ENCODE data around the gene C2CD4D.

Gene C2CD4D

DNA sequence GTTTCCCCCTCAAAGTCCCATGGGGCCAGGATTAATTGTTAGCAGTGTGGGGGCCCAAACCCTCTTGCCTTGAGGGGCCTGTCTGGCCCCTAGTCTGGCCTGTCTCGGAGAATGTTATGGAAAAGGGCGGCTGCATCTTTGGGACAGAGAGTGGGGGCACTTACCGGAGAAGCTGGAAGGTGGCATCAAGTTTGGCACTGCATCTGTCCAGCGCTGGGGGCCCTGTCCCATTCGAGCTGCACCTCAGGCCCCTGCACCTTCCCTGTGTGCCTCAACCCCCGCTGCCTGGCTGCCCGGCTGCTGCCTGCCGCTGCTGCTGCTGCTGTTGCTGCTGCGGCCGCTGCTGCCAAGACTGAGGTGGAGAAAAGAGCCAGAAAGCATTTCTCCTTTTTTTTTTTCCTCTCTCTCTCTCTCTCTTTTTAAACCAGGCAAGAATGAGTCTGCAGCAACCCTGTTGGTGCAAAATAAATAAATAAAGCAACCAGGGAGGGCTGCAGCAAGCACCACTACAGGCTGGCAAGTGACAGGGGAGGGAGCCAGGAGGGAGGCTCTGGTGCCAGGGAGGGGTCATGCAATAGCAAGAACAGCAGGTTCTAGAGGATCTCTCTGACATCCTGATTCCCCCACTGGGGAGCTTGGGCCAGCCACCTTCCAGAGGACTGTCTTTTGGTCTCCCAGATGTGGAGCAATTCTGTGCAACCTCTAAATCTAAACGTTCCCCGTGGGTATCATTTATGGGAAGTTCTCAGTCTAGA, 34.4 kb downstream of the C2CD4D start, which contains the start of gene LINGO4:
TSS of gene LINGO4 (minus strand) at position 354 of the 755 bp plus-strand sequence. CDS start 2,715 bp downstream, outside the sequence.
- Histone ChIP-seq H3F3A (ENCODE audit: insufficient read depth, low read length) (no peaks in the 10 kb centered on the region), H3K4me2 (ENCODE audit: low read depth, low read length) (no peak within 1 kb of the TSS), H3K9ac (ENCODE audit: low read length) (no peak within 1 kb of the TSS), H3K9me3 (replicated peaks; ENCODE audit: insufficient read depth, low read length) (no peaks in the 10 kb centered on the region), H3K4me3 (ENCODE audit: low read length) (no peak within 1 kb of the TSS), H3K4me1 (ENCODE audit: low read length) (no peaks in the 10 kb centered on the region), H3K79me2 (ENCODE audit: low read length) (no peaks in the 10 kb centered on the region), H3K27ac (ENCODE audit: low read length) (no peak within 1 kb of the TSS), H3K36me3 (replicated peaks; ENCODE audit: insufficient read depth, low read length) (no peaks in the 10 kb centered on the region), H3K27me3 (replicated peaks; ENCODE audit: insufficient read depth, low read length) (no peaks in the 10 kb centered on the region; the same call in 1 of the 2 replicates), H2AFZ (ENCODE audit: low read length) (no peak within 1 kb of the TSS), H3K9me2 (replicated peaks; ENCODE audit: insufficient read depth, low read length) (no peaks in the 10 kb centered on the region), H4K20me1 (ENCODE audit: insufficient read depth, low read length) (no peaks in the 10 kb centered on the region)
- no peak for TF ChIP-seq EZH2phosphoT487 (IDR thresholded peaks at IDR 0.05; ENCODE audit: low read length)
- no peak for TF ChIP-seq CTCF (IDR thresholded peaks at IDR 0.05; ENCODE audit: low read length)
- TF ChIP-seq EZH2 (optimal IDR thresholded peaks at IDR 0.05; ENCODE audit: low read depth, low read length), result no peak
- no peak for DNase-seq

- Histone ChIP-seq H3K9ac (ENCODE audit: low read length) (no peak overlapping the region), H3K4me1 (ENCODE audit: low read length) (no peaks in the 10 kb centered on the region), H3K4me2 (ENCODE audit: low read depth, low read length) (no peak overlapping the region), H3K36me3 (replicated peaks; ENCODE audit: insufficient read depth, low read length) (no peaks in the 10 kb centered on the region), H2AFZ (ENCODE audit: low read length) (no peak overlapping the region), H3K27ac (ENCODE audit: low read length) (no peak overlapping the region), H4K20me1 (ENCODE audit: insufficient read depth, low read length) (no peaks in the 10 kb centered on the region), H3F3A (ENCODE audit: insufficient read depth, low read length) (no peaks in the 10 kb centered on the region), H3K4me3 (ENCODE audit: low read length) (no peak overlapping the region), H3K79me2 (ENCODE audit: low read length) (no peaks in the 10 kb centered on the region), H3K27me3 (replicated peaks; ENCODE audit: insufficient read depth, low read length) (no peaks in the 10 kb centered on the region; the same call in 1 of the 2 replicates), H3K9me2 (replicated peaks; ENCODE audit: insufficient read depth, low read length) (no peaks in the 10 kb centered on the region), H3K9me3 (replicated peaks; ENCODE audit: insufficient read depth, low read length) (no peaks in the 10 kb centered on the region)
- no peak for TF ChIP-seq EZH2 (optimal IDR thresholded peaks at IDR 0.05; ENCODE audit: low read depth, low read length)
- no peak for DNase-seq
Observed at GRCh38 chr1:151803915-151804314, 35.7 kb downstream of the C2CD4D start.

GRCh38 chr1:151803164-151803563, 36.5 kb downstream of the C2CD4D start:
- no peaks in the 10 kb centered on the region for H3K36me3 ChIP-seq (replicated peaks; ENCODE audit: insufficient read depth, low read length)
- no peaks in the 10 kb centered on the region for H3K79me2 ChIP-seq (ENCODE audit: low read length)
- TF ChIP-seq EZH2phosphoT487 (IDR thresholded peaks at IDR 0.05; ENCODE audit: low read length) (no peak), EZH2 (optimal IDR thresholded peaks at IDR 0.05; ENCODE audit: low read depth, low read length) (no peak), CTCF (IDR thresholded peaks at IDR 0.05; ENCODE audit: low read length) (no peak)
- DNase-seq, result no peak
- no peak overlapping the region for H3K9ac ChIP-seq (ENCODE audit: low read length)
- H4K20me1 ChIP-seq (ENCODE audit: insufficient read depth, low read length), result no peaks in the 10 kb centered on the region
- no peak overlapping the region for H2AFZ ChIP-seq (ENCODE audit: low read length)
- no peaks in the 10 kb centered on the region for H3K4me1 ChIP-seq (ENCODE audit: low read length)
- H3K9me2 ChIP-seq (replicated peaks; ENCODE audit: insufficient read depth, low read length), result no peaks in the 10 kb centered on the region
- H3F3A ChIP-seq (ENCODE audit: insufficient read depth, low read length), result no peaks in the 10 kb centered on the region
- no peak overlapping the region for H3K27ac ChIP-seq (ENCODE audit: low read length)
- no peak overlapping the region for H3K4me3 ChIP-seq (ENCODE audit: low read length)
- no peak overlapping the region for H3K4me2 ChIP-seq (ENCODE audit: low read depth, low read length)
- H3K9me3 ChIP-seq (replicated peaks; ENCODE audit: insufficient read depth, low read length), result no peaks in the 10 kb centered on the region
- H3K27me3 ChIP-seq (replicated peaks; ENCODE audit: insufficient read depth, low read length), result no peaks in the 10 kb centered on the region; the same call in 1 of the 2 replicates

DNA sequence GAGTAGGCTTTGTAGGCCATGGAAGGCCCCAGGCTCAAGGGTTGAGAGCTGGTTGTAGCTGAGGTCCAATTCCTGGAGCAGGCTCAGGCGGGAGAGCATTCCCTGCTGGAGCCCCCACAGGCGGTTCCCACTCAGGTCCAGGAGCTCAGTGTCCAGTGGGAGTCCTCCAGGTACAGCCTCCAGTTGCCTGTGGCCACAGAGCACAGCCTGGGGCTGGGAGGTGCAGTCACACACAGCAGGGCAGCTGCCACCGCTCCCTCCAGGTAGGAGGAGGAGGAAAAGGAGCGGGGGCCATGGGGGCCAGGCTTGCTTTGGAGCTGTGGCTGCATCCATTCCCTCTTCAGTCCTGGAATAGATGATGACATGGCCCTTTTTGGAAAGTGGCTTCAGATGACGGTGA, 37.2 kb downstream of the C2CD4D start:
- no peaks in the 10 kb centered on the region for H3F3A ChIP-seq (ENCODE audit: insufficient read depth, low read length)
- no peak overlapping the region for H3K4me3 ChIP-seq (ENCODE audit: low read length)
- H2AFZ ChIP-seq (ENCODE audit: low read length), result no peak overlapping the region
- no peaks in the 10 kb centered on the region for H4K20me1 ChIP-seq (ENCODE audit: insufficient read depth, low read length)
- no peaks in the 10 kb centered on the region for H3K4me1 ChIP-seq (ENCODE audit: low read length)
- H3K36me3 ChIP-seq (replicated peaks; ENCODE audit: insufficient read depth, low read length), result no peaks in the 10 kb centered on the region
- TF ChIP-seq EZH2phosphoT487 (IDR thresholded peaks at IDR 0.05; ENCODE audit: low read length), result no peak
- TF ChIP-seq EZH2 (optimal IDR thresholded peaks at IDR 0.05; ENCODE audit: low read depth, low read length), result no peak
- no peak for TF ChIP-seq CTCF (IDR thresholded peaks at IDR 0.05; ENCODE audit: low read length)
- no peaks in the 10 kb centered on the region; the same call in 1 of the 2 replicates for H3K27me3 ChIP-seq (replicated peaks; ENCODE audit: insufficient read depth, low read length)
- no peaks in the 10 kb centered on the region for H3K79me2 ChIP-seq (ENCODE audit: low read length)
- DNase-seq, result no peak
- H3K4me2 ChIP-seq (ENCODE audit: low read depth, low read length), result no peak overlapping the region
- no peak overlapping the region for H3K27ac ChIP-seq (ENCODE audit: low read length)
- H3K9me2 ChIP-seq (replicated peaks; ENCODE audit: insufficient read depth, low read length), result no peaks in the 10 kb centered on the region
- no peaks in the 10 kb centered on the region for H3K9me3 ChIP-seq (replicated peaks; ENCODE audit: insufficient read depth, low read length)
- H3K9ac ChIP-seq (ENCODE audit: low read length), result no peak overlapping the region

Measured in MM.1S (cell line).